Heart right ventricle (tissue), 16 donors: ENCODE data around the gene SLC20A1. TPM values are rescaled to one million over a fixed set of nuclear protein-coding genes. Genes with fewer than 3 reads are reported as not detected.

Experiments
- ATAC-seq, 8 donors: fragments of 200-7000 bp; cut with Tn5 transposase; one replicate each; pipeline ENCODE4 v1.9.1; 2020; ENCODE audit warnings: mild to moderate bottlenecking in 8 of 8, moderate library complexity in 8 of 8, moderate number of reproducible peaks in 1 of 8
- DNase-seq, 2 donors: peaks; one replicate each; pipeline ENCODE4 v3.0.0-alpha.2; 2020
- H3K27ac ChIP-seq, 10 donors: fragments of 200-600 bp; sonication (generic) in 2 of 10; one replicate each; pipeline versions ENCODE4 v1.5.0 to v1.8.0; 2020 to 2022; ENCODE audit warnings: mild to moderate bottlenecking in 3 of 10
- H3K27me3 ChIP-seq, 7 donors: fragments of 200-600 bp; one replicate each; pipeline ENCODE4 v1.8.0; 2021 to 2022; ENCODE audit warnings: mild to moderate bottlenecking in 2 of 7
- H3K36me3 ChIP-seq, 9 donors: fragments of 200-600 bp; sonication (generic) in 1 of 9; one replicate each; pipeline versions ENCODE4 v1.5.0 to v1.8.0; 2020 to 2022; ENCODE audit warnings: mild to moderate bottlenecking in 2 of 9
- H3K4me1 ChIP-seq, 9 donors: fragments of 200-600 bp; sonication (generic) in 1 of 9; one replicate each; pipeline versions ENCODE4 v1.5.0 to v1.8.0; 2020 to 2022; ENCODE audit warnings: mild to moderate bottlenecking in 4 of 9
- H3K4me3 ChIP-seq, 10 donors: fragments of 200-600 bp; sonication (generic) in 2 of 10; one replicate each; pipeline versions ENCODE4 v1.5.0 to v1.8.0; 2020 to 2022; ENCODE audit warnings: mild to moderate bottlenecking in 7 of 10, moderate library complexity in 2 of 10
- H3K9me3 ChIP-seq, 11 donors: fragments of 200-600 bp in 10 of 11; sonication (generic) in 2 of 11; one replicate each; pipeline versions ENCODE4 v1.5.0 to v1.8.0; 2013 to 2022; ENCODE audit warnings: mild to moderate bottlenecking in 2 of 11, control low read depth in 1 of 11, moderate library complexity in 1 of 11
- CTCF ChIP-seq, 9 donors: fragments of 200-600 bp; sonication (generic) in 2 of 9; IDR thresholded peaks; one replicate each; pipeline versions ENCODE4 v1.5.0 to v1.8.0; 2021 to 2022; ENCODE audit warnings: antibody characterized with exemption in 9 of 9, mild to moderate bottlenecking in 5 of 9, moderate library complexity in 1 of 9
- WGBS, 2 donors: extraction: QIAGEN DNeasy Blood & Tissue Kit; methylation state at CpG; one replicate each; pipeline ENCODE4 v1.1.7; 2013; ENCODE audit warnings: inconsistent platforms in 1 of 2; 5-methylcytosine and 5-hydroxymethylcytosine counted together
- intact Hi-C, 10 donors: fragments of 100-400 bp; cut with DNase I; formaldehyde crosslinking; loops; one replicate each; pipeline versions ENCODE4 v1.11.1 to v1.14.2; 2022
- polyA plus RNA-seq, 2 donors: library from polyadenylated mRNA; stranded (reverse); fragments of 200-250 nt; gene quantifications; one replicate each; pipeline ENCODE4 v1.2.3, GENCODE V29; 2013
- total RNA-seq, 10 donors: library from RNA; stranded (reverse); fragmentation: NEBNext Ultra II Directional in 3 of 10; extraction: Animal tissue kit (Norgen Biotek cat#: 25700) in 3 of 10; gene quantifications; one replicate each; pipeline versions ENCODE4 v1.2.1 to v1.2.4, GENCODE V29; 2021 to 2023
- donor health status: Arrhythmogenic right ventricular cardiomyopathy.
- donor health status: ischemic (EF 13 %, LVEDD 7.1; RV severe dilation, severe dysfunction).
- donor health status: healthy with polysubstance abuse.
- donor health status: DM: no; HTN: yes; CAD: no.
- donor health status: DM: no; HTN: no; CAD: no.
- donor health status: ischemic (EF 25% LVEDD 6.9; RV normal size, moderate dysfunction).
- donor health status: ischemic (EF 25% LVEDD 5.7; RV mildly dilated, moderate dysfunction).
- donor health status: healthy.
- donor health status: DM: yes; HTN: yes; CAD: no.
- donor health status: Ischemic cardiomyopathy.
- donor health status: ischemic (EF 35%, LVEDD 5.7; RV mildly dilated, moderate dysfunction).
- donor health status: nonischemic (EF 11% LVEDD 7.7; RV severe dilation, severe dysfunction).
- donor health status: DM: yes; HTN: yes; CAD: no.
- donor health status: PGD.
- donor health status: ischemic (EF 29% LVEDD 5.4; RV normal size, mild dysfunction).
- donor health status: nonischemic (EF 23%, LVEDD 6.1; RV moderate dilation, normal function).

Gene SLC20A1
- total and polyA plus RNA-seq, 12 donors: 9.9 to 21.3 (median 13.2) TPM

GRCh38 chr2:112621790-112622527 lies 23.8 kb upstream of the SLC20A1 start:
- no peak for TF ChIP-seq CTCF (IDR thresholded peaks at IDR 0.05)
- H3K27ac ChIP-seq: peak overlapping the region in 1 of 10 donors; percentile 2
- ATAC-seq (no peak), DNase-seq (no peak)
- no peaks in the 10 kb centered on the region for H3K36me3 ChIP-seq
- WGBS, 2 donors: 75 to 78% methylated on average over 22 of the region's 22 CpGs
- no peak overlapping the region for H3K4me3 ChIP-seq
- no peaks in the 10 kb centered on the region for H3K27me3 ChIP-seq
- intact Hi-C loops: loop anchor here in 4 of 10 donors (5.0 to 10.0 kb wide), 5 partner anchors 63 to 105 kb away; partner anchors contain the start of gene NT5DC4 (in 1 of the 4)
- H3K4me1 ChIP-seq: peaks cover 0 to 47% (median 8%) of the 10 kb centered on the region in 9 donors
- no peaks in the 10 kb centered on the region for H3K9me3 ChIP-seq

- WGBS, 2 donors: 46 to 50% methylated on average over 3 of the region's 3 CpGs
- H3K4me3 ChIP-seq: no peak overlapping the region
- peaks cover 0 to 47% (median 12%) of the 10 kb centered on the region in 9 donors for H3K4me1 ChIP-seq
- H3K9me3 ChIP-seq: no peaks in the 10 kb centered on the region
- no peaks in the 10 kb centered on the region for H3K36me3 ChIP-seq
- peak overlapping the region in 1 of 10 donors; percentile 2 for H3K27ac ChIP-seq
- no peak for TF ChIP-seq CTCF (IDR thresholded peaks at IDR 0.05)
- ATAC-seq: peak in 1 of 8 donors; percentile 21
- no peaks in the 10 kb centered on the region for H3K27me3 ChIP-seq
- no peak for DNase-seq
- intact Hi-C loops: loop anchor here in 4 of 10 donors (5.0 to 10.0 kb wide), 5 partner anchors 62 to 105 kb away; partner anchors contain the start of gene NT5DC4 (in 1 of the 4)
Observed at GRCh38 chr2:112622528-112622849, 23.2 kb upstream of the SLC20A1 start.

GRCh38 chr2:112623913-112624777 lies 21.6 kb upstream of the SLC20A1 start:
- peak in 1 of 2 donors; percentile 27 for DNase-seq
- TF ChIP-seq CTCF (IDR thresholded peaks at IDR 0.05): no peak
- 81 to 84% methylated on average over 11 of the region's 11 CpGs for WGBS, 2 donors
- H3K27me3 ChIP-seq: peaks cover 0 to under 1% (median 0%) of the 10 kb centered on the region in 7 donors
- H3K4me3 ChIP-seq: no peak overlapping the region
- peak overlapping the region in 1 of 10 donors; percentile 83 for H3K27ac ChIP-seq
- ATAC-seq: peak in 2 of 8 donors; percentile 27 to 31
- H3K9me3 ChIP-seq: no peaks in the 10 kb centered on the region
- peaks cover 0 to 62% (median 17%) of the 10 kb centered on the region in 9 donors for H3K4me1 ChIP-seq
- intact Hi-C loops: loop anchor here in 5 of 10 donors (2.0 to 10.0 kb wide), 6 partner anchors 61 to 103 kb away; partner anchors contain the start of gene NT5DC4 (in 1 of the 5)
- H3K36me3 ChIP-seq: no peaks in the 10 kb centered on the region

- ATAC-seq (no peak), DNase-seq (no peak)
- H3K27ac ChIP-seq: peak overlapping the region in 2 of 10 donors; percentile 83 to 88
- no peaks in the 10 kb centered on the region for H3K36me3 ChIP-seq
- intact Hi-C loops: loop anchor here (2.0 to 10.0 kb wide), 9 partner anchors 19 to 102 kb away; partner anchors contain the start of genes NT5DC4 (in 1 of the 10) and SLC20A1 (in 1 of the 10)
- TF ChIP-seq CTCF (IDR thresholded peaks at IDR 0.05): no peak
- H3K27me3 ChIP-seq: peaks cover 0 to 8% (median 0%) of the 10 kb centered on the region in 7 donors
- 77 to 78% methylated on average over 7 of the region's 7 CpGs for WGBS, 2 donors
- H3K4me3 ChIP-seq: no peak overlapping the region
- H3K9me3 ChIP-seq: no peaks in the 10 kb centered on the region
- H3K4me1 ChIP-seq: peaks cover 0 to 76% (median 17%) of the 10 kb centered on the region in 9 donors
Observed at GRCh38 chr2:112625474-112626114, 20.1 kb upstream of the SLC20A1 start.
